Lung microvascular endothelial cell (primary cell): ENCODE data around the gene FZR1. TPM values are rescaled to one million over a fixed set of nuclear protein-coding genes. Genes with fewer than 3 reads are reported as not detected.
"Not testable (repeated sequence)": the region's sequence is repeated elsewhere in the genome, so short reads cannot be mapped to it uniquely, and the experiment has no call there.

ENCODE experiments used
- DNase-seq, 2 donors: peaks; one replicate each; pipeline versions ENCODE4 v3.0.0 to v3.0.0-alpha.2; 2010; ENCODE audit warnings: low read depth in 2 of 2
- total RNA-seq: library from RNA; depleted of rRNA; stranded (reverse); fragments of >200 nt; gene quantifications from 2 replicates; pipeline ENCODE4 v1.2.1, GENCODE V29; 2014

Gene FZR1
- total RNA-seq, 1 donor from 2014 or later: 25.2 TPM

- no peak for DNase-seq
Measured at GRCh38 chr19:3528539-3529211, 22.6 kb downstream of the FZR1 start.

GRCh38 chr19:3529299-3529698, 23.2 kb downstream of the FZR1 start:
- not testable (repeated sequence) for DNase-seq

GRCh38 chr19:3530389-3530788, 24.3 kb downstream of the FZR1 start:
- DNase-seq: no peak

DNA sequence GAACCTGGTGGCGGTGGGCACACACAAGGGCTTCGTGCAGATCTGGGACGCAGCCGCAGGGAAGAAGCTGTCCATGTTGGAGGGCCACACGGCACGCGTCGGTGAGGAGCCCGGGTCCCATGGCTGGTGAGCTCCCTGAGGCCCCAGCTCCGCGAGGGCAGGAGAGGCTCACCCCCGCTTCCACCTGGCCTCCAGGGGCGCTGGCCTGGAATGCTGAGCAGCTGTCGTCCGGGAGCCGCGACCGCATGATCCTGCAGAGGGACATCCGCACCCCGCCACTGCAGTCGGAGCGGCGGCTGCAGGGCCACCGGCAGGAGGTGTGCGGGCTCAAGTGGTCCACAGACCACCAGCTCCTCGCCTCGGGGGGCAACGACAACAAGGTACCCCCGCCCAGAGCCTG, 25.6 kb downstream of the FZR1 start:
- DNase-seq: no peak

- DNase-seq: no peak
Measured at GRCh38 chr19:3532154-3532786, 26.2 kb downstream of the FZR1 start.

GRCh38 chr19:3533033-3533432, 26.9 kb downstream of the FZR1 start:
- no peak for DNase-seq

DNA sequence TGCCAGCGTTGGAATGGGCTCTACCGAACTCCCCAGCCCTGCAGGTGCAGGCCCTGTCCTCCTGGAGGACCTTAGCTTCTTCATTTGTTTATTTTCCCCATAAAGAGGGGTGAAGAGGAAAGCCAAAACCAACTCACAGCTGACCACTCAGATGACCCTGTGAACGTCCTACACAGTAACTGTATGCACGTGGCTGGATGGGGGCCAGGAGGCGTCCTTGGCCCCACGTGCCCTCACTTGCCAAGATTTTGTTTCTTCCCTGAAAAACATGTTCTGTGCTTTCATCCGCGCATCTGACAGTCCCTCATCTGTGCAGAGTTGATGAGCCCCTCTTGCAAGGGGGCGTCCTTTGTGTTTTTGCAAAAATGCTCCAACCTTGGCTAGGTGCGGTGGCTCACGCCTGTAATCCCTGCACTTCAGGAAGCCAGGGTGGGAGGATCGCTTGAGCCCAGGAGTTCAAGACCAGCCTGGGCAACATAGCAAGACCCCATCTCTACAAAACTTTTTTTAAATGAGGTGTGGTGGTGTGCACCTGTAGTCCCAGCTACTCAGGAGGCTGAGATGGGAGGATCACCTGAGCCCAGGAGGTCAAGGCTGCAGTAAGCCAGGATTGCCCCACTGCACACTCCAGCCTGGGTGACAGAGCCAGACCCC, 27.6 kb downstream of the FZR1 start:
- DNase-seq: no peak

DNA sequence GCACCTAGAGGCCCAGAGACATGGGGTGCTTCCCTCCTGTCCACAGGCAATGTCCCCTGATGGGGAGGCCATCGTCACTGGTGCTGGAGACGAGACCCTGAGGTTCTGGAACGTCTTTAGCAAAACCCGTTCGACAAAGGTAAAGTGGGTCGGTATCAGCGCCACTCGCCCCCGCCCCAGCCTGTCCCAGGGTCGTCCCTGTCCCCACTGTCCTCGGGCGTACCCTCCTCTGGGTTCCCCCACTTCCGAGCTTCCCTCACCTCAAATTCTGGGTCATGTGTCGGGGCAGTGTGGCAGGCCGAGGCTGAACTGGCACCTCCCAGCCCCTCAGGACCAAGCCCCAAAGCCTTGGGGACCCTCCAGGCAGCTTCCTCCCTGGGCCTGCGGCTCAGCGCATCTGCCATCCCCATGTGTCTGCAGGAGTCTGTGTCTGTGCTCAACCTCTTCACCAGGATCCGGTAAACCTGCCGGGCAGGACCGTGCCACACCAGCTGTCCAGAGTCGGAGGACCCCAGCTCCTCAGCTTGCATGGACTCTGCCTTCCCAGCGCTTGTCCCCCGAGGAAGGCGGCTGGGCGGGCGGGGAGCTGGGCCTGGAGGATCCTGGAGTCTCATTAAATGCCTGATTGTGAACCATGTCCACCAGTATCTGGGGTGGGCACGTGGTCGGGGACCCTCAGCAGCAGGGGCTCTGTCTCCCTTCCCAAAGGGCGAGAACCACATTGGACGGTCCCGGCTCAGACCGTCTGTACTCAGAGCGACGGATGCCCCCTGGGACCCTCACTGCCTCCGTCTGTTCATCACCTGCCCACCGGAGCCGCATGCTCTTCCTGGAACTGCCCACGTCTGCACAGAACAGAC, 28.5 kb downstream of the FZR1 start:
- DNase-seq: no peak

DNA sequence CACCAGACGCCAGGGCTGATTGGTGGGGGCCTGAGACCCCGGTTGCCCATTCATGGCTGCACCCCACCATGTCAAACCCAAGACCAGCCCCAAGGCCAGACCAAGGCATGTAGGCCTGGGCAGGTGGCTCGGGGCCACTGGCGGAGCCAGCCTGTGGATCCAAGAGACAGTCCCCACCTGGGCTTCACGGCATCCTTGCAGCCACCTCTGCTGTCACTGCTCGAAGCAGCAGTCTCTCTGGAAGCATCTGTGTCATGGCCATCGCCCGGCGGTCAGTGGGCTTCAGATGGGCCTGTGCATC, 29.1 kb downstream of the FZR1 start:
- no peak for DNase-seq

DNA sequence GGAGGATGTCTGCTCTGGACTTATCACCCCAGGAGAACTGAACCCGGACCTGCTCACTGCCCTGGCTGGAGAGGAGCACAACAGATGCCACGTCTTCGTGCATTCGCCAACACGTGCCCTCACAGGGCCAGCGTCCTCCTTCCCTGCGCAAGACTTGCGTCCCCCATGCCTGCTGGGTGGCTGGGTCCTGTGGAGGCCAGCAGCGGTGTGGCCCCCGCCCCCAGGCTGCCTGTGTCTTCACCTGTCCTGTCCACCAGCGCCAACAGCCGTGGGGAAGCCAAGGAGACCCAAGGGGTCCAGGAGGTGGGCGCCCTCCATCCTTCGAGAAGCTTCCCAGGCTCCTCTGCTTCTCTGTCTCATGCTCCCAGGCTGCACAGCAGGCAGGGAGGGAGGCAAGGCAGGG, 29.5 kb downstream of the FZR1 start:
- DNase-seq: no peak

- DNase-seq: no peak
Measured at GRCh38 chr19:3535981-3536380, 29.9 kb downstream of the FZR1 start.

DNA sequence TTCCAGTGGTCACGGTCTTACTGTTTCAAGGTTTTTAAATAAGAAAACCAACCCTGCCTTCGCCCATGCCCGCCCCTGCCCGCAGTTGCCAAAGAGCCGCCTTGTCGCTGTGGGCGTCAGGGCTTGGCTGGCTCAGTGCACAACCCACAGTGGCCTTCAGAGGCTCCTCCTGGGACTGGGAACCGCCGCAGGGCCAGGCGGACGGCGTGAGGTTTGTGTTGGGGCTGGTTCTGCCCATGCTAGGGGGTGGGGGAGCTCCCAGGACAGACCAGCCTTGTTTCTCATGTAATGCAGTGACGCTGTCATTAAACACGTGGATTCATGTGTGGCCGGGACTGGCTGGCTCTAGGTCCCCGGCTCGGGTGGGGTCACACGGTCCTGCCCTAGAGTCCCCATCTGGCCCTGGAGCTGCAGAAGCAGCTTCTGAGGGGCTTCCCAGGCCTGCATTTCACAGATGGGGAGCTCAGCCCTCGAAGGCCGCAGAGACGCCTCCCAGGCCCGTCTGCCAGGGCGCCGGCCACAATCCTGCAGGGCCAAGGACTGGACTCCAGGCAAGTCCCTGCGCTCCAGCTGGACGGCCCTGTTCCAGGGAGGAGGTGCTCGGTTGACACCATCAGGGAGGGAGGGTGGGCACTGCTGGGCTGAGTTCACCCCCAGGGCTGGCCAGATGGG, 30.5 kb downstream of the FZR1 start:
- DNase-seq: no peak

- DNase-seq: no peak
Measured at GRCh38 chr19:3537101-3537437, 31.0 kb downstream of the FZR1 start.

GRCh38 chr19:3537438-3538240, 31.5 kb downstream of the FZR1 start:
- DNase-seq: no peak

- no peak for DNase-seq
Measured at GRCh38 chr19:3538258-3538929, 32.3 kb downstream of the FZR1 start.

DNA sequence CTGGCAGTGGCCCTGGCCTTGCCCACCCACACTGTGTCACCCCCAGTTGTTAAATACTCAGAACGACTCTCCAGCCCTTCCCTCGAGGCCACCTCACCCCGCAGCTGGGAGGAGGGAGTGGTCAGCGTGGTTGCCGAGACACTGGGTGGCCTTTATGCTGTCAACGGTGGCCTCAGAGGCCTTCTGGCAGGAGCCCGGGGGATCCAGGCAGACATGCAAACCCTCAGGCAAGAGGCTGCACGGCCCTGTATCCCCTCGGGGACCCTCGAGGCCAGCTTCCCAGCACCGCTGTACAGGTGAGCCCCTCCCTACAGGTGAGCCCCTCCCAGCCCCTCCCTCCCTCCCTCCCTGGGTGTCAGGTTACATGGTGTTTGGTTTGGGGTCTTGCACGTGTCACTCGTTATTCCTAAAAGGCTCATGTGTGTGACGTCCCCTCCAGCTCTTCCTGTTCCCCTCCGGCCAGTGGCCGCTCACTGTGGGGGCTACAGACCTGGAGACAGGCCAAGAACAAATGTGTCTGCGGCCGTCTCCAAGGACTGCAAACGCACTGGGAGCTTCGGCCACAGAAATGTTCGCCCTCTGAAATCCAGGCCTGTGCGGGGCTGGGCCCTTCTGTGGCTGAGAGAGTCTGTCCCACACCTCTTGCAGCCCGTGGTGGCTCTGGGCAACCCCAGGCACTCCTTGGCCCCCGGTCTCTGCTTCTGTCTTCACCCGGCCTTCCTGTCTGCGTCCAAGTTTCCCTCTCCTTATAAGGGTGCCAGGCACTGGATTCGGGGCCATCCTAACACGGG, 33.0 kb downstream of the FZR1 start, which contains the start of gene TEKTIP1:
Gene TEKTIP1, plus strand, starts transcription at position 210 of the 791 bp plus-strand sequence. Its CDS starts 4 bp downstream, at position 214.
- DNase-seq: no peak

DNA sequence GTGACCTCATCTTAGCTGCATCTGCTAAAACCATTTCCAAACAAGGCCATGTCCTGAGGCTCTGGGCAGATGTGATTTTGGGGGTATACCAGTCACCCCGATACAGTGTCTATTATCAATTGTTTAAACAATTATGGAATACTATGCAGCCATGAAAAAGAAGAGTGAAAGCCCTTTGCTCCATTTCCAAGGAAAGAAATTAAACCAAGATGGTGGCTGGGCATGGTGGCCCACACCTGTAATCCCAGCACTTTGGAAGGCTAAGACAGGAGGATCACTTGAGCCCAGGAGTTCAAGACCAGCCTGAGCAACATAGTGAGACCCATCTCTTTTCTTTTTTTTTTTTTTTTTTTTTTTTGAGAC, 33.6 kb downstream of the FZR1 start:
- no peak for DNase-seq

DNA sequence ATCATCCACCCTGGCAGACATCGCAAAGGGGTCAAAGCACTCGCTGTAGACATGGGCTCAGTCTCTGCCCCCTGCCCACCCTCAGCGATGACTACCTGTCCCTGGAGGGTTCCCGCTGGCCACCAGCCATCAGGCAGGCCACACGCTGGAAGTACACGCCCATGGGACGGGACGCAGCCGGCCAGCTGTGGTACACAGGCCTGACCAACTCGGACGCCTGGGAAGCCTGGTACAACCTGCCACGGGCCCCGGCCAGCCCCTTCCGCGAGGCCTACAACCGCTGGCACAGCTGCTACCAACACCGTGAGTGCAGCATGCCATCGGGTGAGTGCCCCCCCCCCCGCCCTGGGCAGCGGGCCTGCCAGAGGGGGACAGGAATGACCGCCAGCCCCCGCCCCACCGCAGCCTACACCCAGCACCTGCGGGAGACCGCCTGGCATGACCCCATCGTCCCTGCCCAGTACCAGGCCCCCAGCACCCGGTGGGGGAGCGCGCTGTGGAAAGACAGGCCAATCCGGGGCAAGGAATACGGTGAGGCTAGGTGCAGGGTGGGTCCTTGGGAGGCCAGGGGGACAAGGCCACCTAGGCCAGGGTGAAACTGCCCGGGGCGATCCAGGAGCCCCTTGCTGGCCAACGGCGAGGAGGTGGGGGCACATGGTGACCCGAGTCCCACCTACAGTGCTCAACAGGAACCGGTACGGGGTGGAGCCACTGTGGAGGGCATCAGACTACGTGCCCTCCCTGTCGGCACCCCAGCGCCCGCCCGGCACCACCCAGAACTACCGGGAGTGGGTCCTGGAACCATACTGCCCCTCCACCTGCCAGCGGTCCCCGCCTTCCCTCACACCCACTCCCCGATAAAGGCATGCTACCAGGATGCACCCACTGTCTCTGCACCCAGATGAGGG, 37.3 kb downstream of the FZR1 start:
- no peak for DNase-seq

GRCh38 chr19:3544058-3544376, 37.9 kb downstream of the FZR1 start:
- no peak for DNase-seq
